DOHH2 (cell line): ENCODE results near the gene HECTD3.

Experiments used
- EZH2phosphoT487 ChIP-seq: fragments of 200-600 bp; sonication (generic); IDR thresholded peaks from 2 replicates; pipeline ENCODE4 v1.6.1; 2017; ENCODE audit warnings: borderline replicate concordance, mild to moderate bottlenecking, antibody characterized with exemption, low read length, moderate library complexity, mixed read lengths
- TF ChIP-seq, protein P1 (sequence below): fragments of 200-600 bp; sonication (generic); IDR thresholded peaks from one replicate; pipeline ENCODE4 v1.5.1; 2014; ENCODE audit warnings: antibody characterized with exemption, mild to moderate bottlenecking, low read depth, low read length; ENCODE audit not compliant: poor library complexity, severe bottlenecking

DNA sequence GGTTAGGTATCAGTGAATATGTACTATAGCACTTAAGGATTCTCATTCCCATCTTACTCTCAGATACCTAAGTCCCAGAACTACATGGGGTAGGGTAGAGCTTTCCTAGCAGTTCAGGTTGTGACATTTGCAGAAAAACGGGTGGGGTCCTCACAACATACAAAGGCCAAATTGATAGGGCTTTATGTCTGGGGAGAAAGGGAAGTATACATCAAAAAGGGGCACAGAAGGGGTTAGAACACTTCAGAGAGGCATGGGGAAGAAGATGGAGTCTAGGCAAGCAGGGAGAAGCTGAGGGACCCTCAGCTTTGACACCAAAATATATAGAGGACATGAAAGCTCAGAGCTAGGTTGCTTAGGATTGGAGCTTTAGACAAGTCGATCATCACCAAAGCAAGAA, 4.6 kb upstream of the HECTD3 start:
- TF ChIP-seq, protein P1, sequence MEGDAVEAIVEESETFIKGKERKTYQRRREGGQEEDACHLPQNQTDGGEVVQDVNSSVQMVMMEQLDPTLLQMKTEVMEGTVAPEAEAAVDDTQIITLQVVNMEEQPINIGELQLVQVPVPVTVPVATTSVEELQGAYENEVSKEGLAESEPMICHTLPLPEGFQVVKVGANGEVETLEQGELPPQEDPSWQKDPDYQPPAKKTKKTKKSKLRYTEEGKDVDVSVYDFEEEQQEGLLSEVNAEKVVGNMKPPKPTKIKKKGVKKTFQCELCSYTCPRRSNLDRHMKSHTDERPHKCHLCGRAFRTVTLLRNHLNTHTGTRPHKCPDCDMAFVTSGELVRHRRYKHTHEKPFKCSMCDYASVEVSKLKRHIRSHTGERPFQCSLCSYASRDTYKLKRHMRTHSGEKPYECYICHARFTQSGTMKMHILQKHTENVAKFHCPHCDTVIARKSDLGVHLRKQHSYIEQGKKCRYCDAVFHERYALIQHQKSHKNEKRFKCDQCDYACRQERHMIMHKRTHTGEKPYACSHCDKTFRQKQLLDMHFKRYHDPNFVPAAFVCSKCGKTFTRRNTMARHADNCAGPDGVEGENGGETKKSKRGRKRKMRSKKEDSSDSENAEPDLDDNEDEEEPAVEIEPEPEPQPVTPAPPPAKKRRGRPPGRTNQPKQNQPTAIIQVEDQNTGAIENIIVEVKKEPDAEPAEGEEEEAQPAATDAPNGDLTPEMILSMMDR, result no peak
- TF ChIP-seq EZH2phosphoT487, result no peak
